Measurements from ENCODE around the gene FITM2.

GRCh38 chr20:44344723-44345122, 33.7 kb upstream of the FITM2 start:
- TF ChIP-seq CTCF (IDR thresholded peaks at IDR 0.05) (no peak), POLR2A (IDR thresholded peaks at IDR 0.05) (no peak)
